ENCODE measurements around the gene SHQ1.

- TF ChIP-seq CTCF (IDR thresholded peaks at IDR 0.05 in 2 of 3, conservative IDR thresholded peaks at IDR 0.05 in 1 of 3; ENCODE audit: borderline replicate concordance in 1 of 3, insufficient read depth in 1 of 3, low read depth in 2 of 3, low read length in 2 of 3) (no peak), POLR2A (IDR thresholded peaks at IDR 0.05; ENCODE audit: borderline replicate concordance, extremely low read depth, insufficient read depth, insufficient read length) (no peak), POLR2AphosphoS5 (IDR thresholded peaks at IDR 0.05; ENCODE audit: low read depth, low read length) (no peak), EZH2 (IDR thresholded peaks at IDR 0.05) (no peak)
Observed at GRCh38 chr3:72768936-72769335, 79.3 kb downstream of the SHQ1 start.

Measured in HCT116 (cell line).